ENCODE data around the gene ARVCF.

Gene ARVCF

GRCh38 chr22:19975707-19976035, 41.0 kb downstream of the ARVCF start:
- Histone ChIP-seq H3K4me2 (ENCODE audit: low read length) (no peak overlapping the region), H3K9me3 (replicated peaks; ENCODE audit: low read length) (no peaks in the 10 kb centered on the region), H3K4me1 (ENCODE audit: control insufficient read depth, insufficient read depth, low read length) (no peaks in the 10 kb centered on the region), H3K27me3 (ENCODE audit: control insufficient read depth, insufficient read depth, low read length) (no peaks in the 10 kb centered on the region), H3K9ac (ENCODE audit: low read depth, low read length) (no peak overlapping the region), H3K36me3 (ENCODE audit: insufficient read depth, low read length) (no peaks in the 10 kb centered on the region), H3K4me3 (ENCODE audit: low read length) (no peak overlapping the region)

GRCh38 chr22:19974935-19975706, 41.5 kb downstream of the ARVCF start:
- no peaks in the 10 kb centered on the region for H3K27me3 ChIP-seq (ENCODE audit: control insufficient read depth, insufficient read depth, low read length)
- no peak overlapping the region for H3K9ac ChIP-seq (ENCODE audit: low read depth, low read length)
- peaks cover 2% of the 10 kb centered on the region for H3K36me3 ChIP-seq (ENCODE audit: insufficient read depth, low read length)
- H3K4me1 ChIP-seq (ENCODE audit: control insufficient read depth, insufficient read depth, low read length) = no peaks in the 10 kb centered on the region
- no peak overlapping the region for H3K4me2 ChIP-seq (ENCODE audit: low read length)
- no peak overlapping the region for H3K4me3 ChIP-seq (ENCODE audit: low read length)
- no peaks in the 10 kb centered on the region for H3K9me3 ChIP-seq (replicated peaks; ENCODE audit: low read length)

GRCh38 chr22:19974268-19974861, 42.3 kb downstream of the ARVCF start:
- no peak overlapping the region for H3K9ac ChIP-seq (ENCODE audit: low read depth, low read length)
- no peak overlapping the region for H3K4me2 ChIP-seq (ENCODE audit: low read length)
- no peak overlapping the region for H3K4me3 ChIP-seq (ENCODE audit: low read length)
- H3K27me3 ChIP-seq (ENCODE audit: control insufficient read depth, insufficient read depth, low read length) = no peaks in the 10 kb centered on the region
- peaks cover 3% of the 10 kb centered on the region for H3K36me3 ChIP-seq (ENCODE audit: insufficient read depth, low read length)
- H3K9me3 ChIP-seq (replicated peaks; ENCODE audit: low read length) = no peaks in the 10 kb centered on the region
- no peaks in the 10 kb centered on the region for H3K4me1 ChIP-seq (ENCODE audit: control insufficient read depth, insufficient read depth, low read length)

DNA sequence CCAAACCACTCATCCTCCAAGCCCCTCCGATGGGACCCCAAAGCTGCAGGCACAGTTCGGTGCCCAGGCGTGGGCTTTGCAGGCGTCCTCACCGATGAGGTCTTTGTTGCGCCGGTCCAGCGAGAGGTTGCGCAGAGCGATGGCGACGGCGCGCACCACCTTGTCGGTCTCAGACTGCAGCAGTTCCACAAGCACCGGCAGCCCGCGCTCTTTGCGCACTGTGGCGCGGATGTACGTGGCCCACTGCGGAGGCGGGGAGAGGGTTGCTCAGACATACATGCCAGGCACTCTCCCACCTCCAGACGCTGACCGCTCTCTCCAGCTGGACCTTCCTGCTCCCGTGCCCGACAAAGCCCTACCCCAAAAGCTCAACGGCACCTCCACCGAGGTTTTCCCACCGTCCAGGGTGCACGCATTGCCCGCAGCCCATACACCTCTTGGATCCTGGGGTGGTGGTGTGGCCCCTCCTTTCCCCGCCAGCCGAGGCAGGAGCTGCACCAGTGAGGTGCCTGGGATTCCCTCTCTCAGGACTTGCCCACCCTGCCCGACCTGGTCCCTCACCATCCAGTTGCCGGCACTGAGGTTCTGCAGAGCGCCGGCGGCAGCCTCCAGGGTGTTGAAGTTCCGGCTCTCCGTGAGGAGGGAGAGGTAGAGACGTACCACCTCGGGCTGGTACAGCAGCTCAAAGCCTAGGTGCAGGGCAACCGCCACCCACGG, 42.9 kb downstream of the ARVCF start:
- peaks cover 8% of the 10 kb centered on the region for H3K36me3 ChIP-seq (ENCODE audit: insufficient read depth, low read length)
- H3K4me1 ChIP-seq (ENCODE audit: control insufficient read depth, insufficient read depth, low read length) = no peaks in the 10 kb centered on the region
- H3K27me3 ChIP-seq (ENCODE audit: control insufficient read depth, insufficient read depth, low read length) = no peaks in the 10 kb centered on the region
- H3K4me3 ChIP-seq (ENCODE audit: low read length) = no peak overlapping the region
- no peak overlapping the region for H3K4me2 ChIP-seq (ENCODE audit: low read length)
- no peaks in the 10 kb centered on the region for H3K9me3 ChIP-seq (replicated peaks; ENCODE audit: low read length)
- no peak overlapping the region for H3K9ac ChIP-seq (ENCODE audit: low read depth, low read length)

- H3K4me2 ChIP-seq (ENCODE audit: low read length) = no peak overlapping the region
- no peaks in the 10 kb centered on the region for H3K27me3 ChIP-seq (ENCODE audit: control insufficient read depth, insufficient read depth, low read length)
- no peaks in the 10 kb centered on the region for H3K9me3 ChIP-seq (replicated peaks; ENCODE audit: low read length)
- H3K4me1 ChIP-seq (ENCODE audit: control insufficient read depth, insufficient read depth, low read length) = no peaks in the 10 kb centered on the region
- no peak overlapping the region for H3K4me3 ChIP-seq (ENCODE audit: low read length)
- no peak overlapping the region for H3K9ac ChIP-seq (ENCODE audit: low read depth, low read length)
- peaks cover 13% of the 10 kb centered on the region for H3K36me3 ChIP-seq (ENCODE audit: insufficient read depth, low read length)
Observed at GRCh38 chr22:19972652-19973550, 43.7 kb downstream of the ARVCF start.

DNA sequence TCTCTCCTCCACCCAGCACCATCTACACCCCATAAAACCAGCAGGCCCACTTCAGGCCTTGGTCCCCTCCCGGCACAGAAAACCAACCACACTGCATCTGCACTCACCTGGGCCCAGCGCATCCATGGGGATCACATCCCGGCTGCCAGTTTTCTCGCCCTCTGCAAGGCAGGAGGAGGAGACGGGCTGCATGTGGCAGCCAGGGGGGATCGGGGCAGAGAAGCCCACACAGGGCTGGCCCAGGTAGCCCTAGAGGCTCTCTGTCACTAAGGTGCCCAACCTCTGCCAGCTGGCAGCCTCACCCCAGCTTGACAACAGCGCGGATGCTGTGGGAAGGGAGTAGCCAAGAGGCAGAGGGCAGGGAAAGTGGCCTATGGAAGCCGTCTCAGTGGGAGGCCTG, 44.4 kb downstream of the ARVCF start:
- Histone ChIP-seq H3K9me3 (replicated peaks; ENCODE audit: low read length) (no peaks in the 10 kb centered on the region), H3K27me3 (ENCODE audit: control insufficient read depth, insufficient read depth, low read length) (no peaks in the 10 kb centered on the region), H3K4me3 (ENCODE audit: low read length) (no peak overlapping the region), H3K4me2 (ENCODE audit: low read length) (no peak overlapping the region), H3K4me1 (ENCODE audit: control insufficient read depth, insufficient read depth, low read length) (no peaks in the 10 kb centered on the region), H3K9ac (ENCODE audit: low read depth, low read length) (no peak overlapping the region), H3K36me3 (ENCODE audit: insufficient read depth, low read length) (peaks cover 18% of the 10 kb centered on the region)

DNA sequence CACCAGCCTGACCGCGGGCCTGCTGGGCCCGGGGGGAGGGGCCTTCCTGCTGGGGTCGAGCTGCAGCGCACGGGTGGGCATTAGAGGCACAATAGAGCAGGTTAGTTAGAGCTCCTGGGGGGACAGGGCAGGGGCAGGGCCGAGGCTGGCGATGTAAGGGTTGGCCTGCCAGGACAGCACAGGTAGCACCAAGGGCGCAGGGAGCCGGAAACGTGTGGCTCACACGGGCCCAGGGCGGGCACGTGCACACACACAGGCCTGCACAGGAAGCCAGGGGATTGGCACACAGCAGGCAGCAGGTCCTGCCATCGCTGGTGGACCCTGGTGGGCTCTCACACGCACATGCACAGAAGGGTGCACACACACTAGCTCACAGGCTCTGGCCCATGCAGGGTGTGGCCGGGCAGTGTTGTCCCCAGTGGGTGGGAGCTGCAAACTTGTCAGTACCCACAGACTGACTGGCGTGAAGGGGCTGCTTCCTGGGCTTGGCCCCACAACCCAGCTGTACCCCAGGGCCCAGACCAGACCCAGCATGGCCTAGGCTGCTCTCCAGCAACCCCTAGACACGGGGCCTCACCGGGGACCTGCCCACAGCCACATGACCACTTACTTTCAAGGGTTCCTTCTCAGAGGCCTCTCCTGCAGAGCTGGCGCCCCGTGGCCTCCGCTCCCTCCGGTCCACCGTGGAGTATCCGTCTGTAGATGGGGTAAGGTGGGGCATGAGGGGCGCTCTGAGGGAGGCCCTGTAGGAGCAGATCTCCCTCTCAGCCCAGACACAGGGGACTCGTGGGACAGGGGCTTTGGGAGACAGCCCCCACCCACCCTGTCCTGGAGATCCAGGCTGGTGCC, 45.1 kb downstream of the ARVCF start:
- H3K9ac ChIP-seq (ENCODE audit: low read depth, low read length) = no peak overlapping the region
- H3K4me2 ChIP-seq (ENCODE audit: low read length) = no peak overlapping the region
- H3K9me3 ChIP-seq (replicated peaks; ENCODE audit: low read length) = no peaks in the 10 kb centered on the region
- H3K4me3 ChIP-seq (ENCODE audit: low read length) = no peak overlapping the region
- no peaks in the 10 kb centered on the region for H3K4me1 ChIP-seq (ENCODE audit: control insufficient read depth, insufficient read depth, low read length)
- H3K27me3 ChIP-seq (ENCODE audit: control insufficient read depth, insufficient read depth, low read length) = no peaks in the 10 kb centered on the region
- peaks cover 26% of the 10 kb centered on the region for H3K36me3 ChIP-seq (ENCODE audit: insufficient read depth, low read length)

DNA sequence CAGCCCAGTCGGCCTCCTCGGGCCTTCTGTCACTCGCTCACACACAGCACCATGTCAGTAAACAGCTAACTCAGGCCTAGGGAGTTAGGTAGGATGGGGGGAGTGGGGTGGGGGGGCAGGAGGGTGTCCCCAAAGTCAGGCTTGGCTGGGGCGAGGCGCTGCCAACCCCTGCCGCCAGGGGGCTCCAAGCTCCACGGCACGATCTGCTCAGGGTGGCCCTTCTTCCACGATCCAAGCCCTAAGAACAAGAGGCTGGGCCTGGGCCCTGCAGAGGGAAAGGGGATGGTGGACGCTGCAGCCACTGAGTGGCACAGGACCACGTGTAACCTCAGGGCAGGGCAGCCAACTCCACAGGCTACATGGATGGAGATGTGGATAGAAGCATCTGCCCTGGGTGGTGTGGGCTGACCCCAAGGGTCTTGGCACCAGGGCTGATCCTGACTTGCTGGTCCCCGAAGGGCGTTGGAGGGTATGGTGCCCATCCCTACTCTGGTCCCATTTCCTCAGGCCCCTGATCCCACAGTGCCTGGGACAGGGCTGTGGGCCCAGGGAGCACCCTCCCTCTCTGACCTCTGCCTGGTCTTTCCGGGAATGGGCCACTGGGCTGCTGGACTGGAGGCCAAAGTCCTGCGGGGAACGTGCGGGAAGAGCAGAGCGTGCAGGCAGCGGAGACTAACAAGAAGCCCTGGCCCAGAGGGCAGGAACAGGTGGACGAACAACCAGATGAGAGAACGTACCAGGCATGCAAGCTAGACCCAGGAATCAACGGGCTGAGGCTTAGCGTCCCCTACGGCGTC, 45.9 kb downstream of the ARVCF start:
- Histone ChIP-seq H3K9me3 (replicated peaks; ENCODE audit: low read length) (no peaks in the 10 kb centered on the region), H3K4me1 (ENCODE audit: control insufficient read depth, insufficient read depth, low read length) (no peaks in the 10 kb centered on the region), H3K27me3 (ENCODE audit: control insufficient read depth, insufficient read depth, low read length) (no peaks in the 10 kb centered on the region), H3K36me3 (ENCODE audit: insufficient read depth, low read length) (peaks cover 30% of the 10 kb centered on the region), H3K4me3 (ENCODE audit: low read length) (no peak overlapping the region), H3K9ac (ENCODE audit: low read depth, low read length) (no peak overlapping the region), H3K4me2 (ENCODE audit: low read length) (no peak overlapping the region)

DNA sequence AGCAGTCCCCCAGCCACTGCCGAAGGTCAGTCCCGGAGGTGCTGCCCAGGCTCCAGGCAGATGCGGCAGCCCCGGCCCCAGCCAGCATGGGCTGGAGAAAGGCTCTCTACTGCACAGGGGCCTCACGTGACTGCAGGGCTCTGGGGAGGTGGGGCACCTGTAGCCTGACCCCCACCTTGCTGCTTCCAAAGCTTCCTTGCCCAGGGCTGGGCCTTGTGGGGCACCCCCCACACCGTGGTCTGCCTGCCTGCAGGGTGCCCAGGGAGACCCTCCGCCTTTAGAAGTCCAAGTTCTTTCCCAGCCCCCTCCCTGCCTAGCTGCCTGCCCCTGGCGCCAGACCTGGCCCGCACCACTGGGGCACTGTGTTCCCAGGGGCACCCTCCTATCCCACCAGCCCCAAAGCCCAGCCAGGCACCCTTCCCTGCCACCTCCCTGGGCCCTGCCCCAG, 46.6 kb downstream of the ARVCF start:
- Histone ChIP-seq H3K4me1 (ENCODE audit: control insufficient read depth, insufficient read depth, low read length) (no peaks in the 10 kb centered on the region), H3K9ac (ENCODE audit: low read depth, low read length) (no peak overlapping the region), H3K27me3 (ENCODE audit: control insufficient read depth, insufficient read depth, low read length) (no peaks in the 10 kb centered on the region)

More for the DNA sequence above, 46.6 kb downstream of the ARVCF start:
- Histone ChIP-seq H3K4me2 (ENCODE audit: low read length) (no peak overlapping the region), H3K9me3 (replicated peaks; ENCODE audit: low read length) (no peaks in the 10 kb centered on the region), H3K36me3 (ENCODE audit: insufficient read depth, low read length) (peaks cover 30% of the 10 kb centered on the region), H3K4me3 (ENCODE audit: low read length) (no peak overlapping the region)

Measured in skeletal muscle satellite cell (primary cell).